ENCODE results near the gene NOPCHAP1. TPM values are rescaled to one million over a fixed set of nuclear protein-coding genes. Genes with fewer than 3 reads are reported as not detected.

NOPCHAP1 gene
- total and polyA plus RNA-seq, 2 donors (not counting 1 experiment from before 2014, with no cell fraction given), result 3.2 to 21.2 TPM

DNA sequence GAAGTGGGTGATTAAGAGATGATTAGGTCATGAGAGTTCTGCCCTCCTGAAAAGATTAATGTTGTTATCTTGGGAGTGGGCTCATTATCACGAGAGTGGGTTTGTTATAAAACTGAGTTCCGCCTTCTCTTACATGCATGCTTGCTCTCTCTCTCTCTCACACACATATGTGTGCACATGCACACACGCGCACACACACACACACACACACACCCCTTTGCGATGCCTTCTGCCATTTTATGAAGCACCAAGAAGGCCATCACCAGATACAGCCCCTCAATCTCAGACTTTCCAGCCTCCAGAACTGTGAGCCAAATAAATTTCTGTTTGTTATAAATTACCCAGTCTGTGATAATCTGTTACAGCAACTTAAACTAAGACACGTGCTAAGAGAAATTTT is 22.4 kb upstream of the NOPCHAP1 start:
- Histone ChIP-seq H3K36me3 (replicated peaks in 1 of 2; ENCODE audit: control extremely low read depth in 1 of 2, control insufficient read depth in 1 of 2, extremely low read depth in 1 of 2, insufficient read depth in 2 of 2, low read length in 1 of 2) (no peaks in the 10 kb centered on the region), H3K9ac (ENCODE audit: low read length) (no peak overlapping the region), H3K4me3 (ENCODE audit: control extremely low read depth in 1 of 5, extremely low read depth in 1 of 5, insufficient read depth in 1 of 5, low read depth in 2 of 5, low read length in 4 of 5) (no peak overlapping the region), H3K9me3 (ENCODE audit: control extremely low read depth in 1 of 3, control insufficient read depth in 2 of 3, insufficient read depth in 1 of 3, low read length in 2 of 3) (no peaks in the 10 kb centered on the region), H2AFZ (ENCODE audit: insufficient read depth, low read depth, low read length, poor library complexity, severe bottlenecking) (no peak overlapping the region), H4K20me1 (ENCODE audit: control insufficient read depth, insufficient read depth, low read length, poor library complexity, severe bottlenecking) (no peaks in the 10 kb centered on the region), H3K79me2 (ENCODE audit: control insufficient read depth, insufficient read depth, low read length) (no peaks in the 10 kb centered on the region), H3K4me1 (ENCODE audit: control insufficient read depth in 2 of 2, insufficient read depth in 2 of 2, low read length in 2 of 2) (peaks cover 21 to 25% of the 10 kb centered on the region in 2 donors), H3K4me2 (replicated peaks; ENCODE audit: low read depth, low read length, poor library complexity, severe bottlenecking) (no peak overlapping the region), H3K27ac (ENCODE audit: low read length in 2 of 2) (no peak overlapping the region), H3K27me3 (replicated peaks in 1 of 4; ENCODE audit: control extremely low read depth in 1 of 4, control insufficient read depth in 3 of 4, insufficient read depth in 4 of 4, low read length in 3 of 4) (peaks cover 0 to 2% (median 0%) of the 10 kb centered on the region in 4 experiments)
- ATAC-seq (ENCODE audit: low read depth) (no peak), DNase-seq (no peak)
- TF ChIP-seq CTCF (IDR thresholded peaks at IDR 0.05) (no peak), EZH2 (IDR thresholded peaks at IDR 0.05; ENCODE audit: borderline replicate concordance, insufficient read depth, low read depth, low read length, poor library complexity, severe bottlenecking) (no peak)
- Mint-ChIP-seq H3K4me3 (no peak overlapping the region), H3K27ac (no peak overlapping the region), H3K27me3 (peaks cover 13% of the 10 kb centered on the region), H3K4me1 (peaks cover 23% of the 10 kb centered on the region), H3K9me3 (ENCODE audit: insufficient read depth) (no peaks in the 10 kb centered on the region)
- intact Hi-C loops (cut with micrococcal nuclease), result no loop called here
- CTCF ChIA-PET, result no interaction called here
- POLR2A ChIA-PET, result no interaction called here
- 100% methylated on average over 2 of the region's 6 CpGs for WGBS (ENCODE audit: insufficient coverage)

DNA sequence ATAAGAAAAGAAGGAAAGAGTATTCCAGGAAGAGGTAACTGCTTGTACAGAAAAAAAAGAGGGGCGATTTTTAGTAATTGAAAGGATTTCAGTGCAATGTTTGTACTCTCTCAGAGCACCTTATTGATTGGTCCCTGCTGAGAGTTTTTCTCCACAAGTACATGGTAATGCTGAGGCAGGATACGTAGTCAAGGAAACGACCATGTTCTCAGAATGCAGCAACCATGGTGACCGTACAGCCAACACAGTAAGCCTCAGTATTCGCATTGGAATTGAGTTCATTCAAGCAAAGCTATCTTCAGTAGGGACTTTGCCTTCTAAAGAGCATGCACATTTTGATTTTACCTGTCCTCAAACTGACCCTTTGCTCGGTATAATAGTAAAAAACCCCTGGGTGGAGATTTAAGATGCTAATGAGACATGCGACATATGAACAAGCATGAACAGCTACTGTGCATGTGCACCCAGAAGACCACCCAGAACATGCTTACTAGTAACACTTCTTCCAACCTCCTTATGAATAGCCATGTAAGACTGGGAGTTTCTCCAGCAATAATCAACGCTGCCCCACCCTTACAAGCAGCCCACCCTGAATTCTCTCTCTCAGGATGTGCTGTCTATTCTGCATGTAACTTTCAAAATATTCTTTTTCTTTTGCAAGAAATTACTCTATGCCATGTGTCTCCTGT is 21.8 kb upstream of the NOPCHAP1 start:
- intact Hi-C loops (cut with micrococcal nuclease), result no loop called here
- H3K4me3 ChIP-seq (ENCODE audit: control extremely low read depth in 1 of 5, extremely low read depth in 1 of 5, insufficient read depth in 1 of 5, low read depth in 2 of 5, low read length in 4 of 5), result no peak overlapping the region
- H3K27ac ChIP-seq (ENCODE audit: low read length in 2 of 2), result no peak overlapping the region
- Mint-ChIP-seq H3K27ac (no peak overlapping the region), H3K27me3 (peaks cover 13% of the 10 kb centered on the region), H3K9me3 (ENCODE audit: insufficient read depth) (no peaks in the 10 kb centered on the region), H3K4me1 (peaks cover 18% of the 10 kb centered on the region), H3K4me3 (no peak overlapping the region)
- H3K27me3 ChIP-seq (replicated peaks in 1 of 4; ENCODE audit: control extremely low read depth in 1 of 4, control insufficient read depth in 3 of 4, insufficient read depth in 4 of 4, low read length in 3 of 4), result peaks cover 0 to 2% (median 0%) of the 10 kb centered on the region in 4 experiments
- 92% methylated on average over 5 of the region's 8 CpGs for WGBS (ENCODE audit: insufficient coverage)
- no peak overlapping the region for H2AFZ ChIP-seq (ENCODE audit: insufficient read depth, low read depth, low read length, poor library complexity, severe bottlenecking)
- no peak overlapping the region for H3K4me2 ChIP-seq (replicated peaks; ENCODE audit: low read depth, low read length, poor library complexity, severe bottlenecking)
- H3K79me2 ChIP-seq (ENCODE audit: control insufficient read depth, insufficient read depth, low read length), result no peaks in the 10 kb centered on the region
- ChIA-PET POLR2A (no interaction called here), CTCF (no interaction called here)
- ATAC-seq (ENCODE audit: low read depth), result no peak
- no peaks in the 10 kb centered on the region for H3K9me3 ChIP-seq (ENCODE audit: control extremely low read depth in 1 of 3, control insufficient read depth in 2 of 3, insufficient read depth in 1 of 3, low read length in 2 of 3)
- no peaks in the 10 kb centered on the region for H3K36me3 ChIP-seq (replicated peaks in 1 of 2; ENCODE audit: control extremely low read depth in 1 of 2, control insufficient read depth in 1 of 2, extremely low read depth in 1 of 2, insufficient read depth in 2 of 2, low read length in 1 of 2)
- TF ChIP-seq EZH2 (IDR thresholded peaks at IDR 0.05; ENCODE audit: borderline replicate concordance, insufficient read depth, low read depth, low read length, poor library complexity, severe bottlenecking), result no peak
- TF ChIP-seq CTCF (IDR thresholded peaks at IDR 0.05), result no peak
- peaks cover 15 to 19% of the 10 kb centered on the region in 2 donors for H3K4me1 ChIP-seq (ENCODE audit: control insufficient read depth in 2 of 2, insufficient read depth in 2 of 2, low read length in 2 of 2)
- no peak overlapping the region for H3K9ac ChIP-seq (ENCODE audit: low read length)
- H4K20me1 ChIP-seq (ENCODE audit: control insufficient read depth, insufficient read depth, low read length, poor library complexity, severe bottlenecking), result no peaks in the 10 kb centered on the region
- DNase-seq, result no peak

All from B cell (primary cell).